Measurements from ENCODE around the gene TIMM17A. TPM values are rescaled to one million over a fixed set of nuclear protein-coding genes. Genes with fewer than 3 reads are reported as not detected.

TIMM17A gene
- total RNA-seq, 4 donors from 2014 or later: 18.7 to 34.9 (median 29.7) TPM

DNA sequence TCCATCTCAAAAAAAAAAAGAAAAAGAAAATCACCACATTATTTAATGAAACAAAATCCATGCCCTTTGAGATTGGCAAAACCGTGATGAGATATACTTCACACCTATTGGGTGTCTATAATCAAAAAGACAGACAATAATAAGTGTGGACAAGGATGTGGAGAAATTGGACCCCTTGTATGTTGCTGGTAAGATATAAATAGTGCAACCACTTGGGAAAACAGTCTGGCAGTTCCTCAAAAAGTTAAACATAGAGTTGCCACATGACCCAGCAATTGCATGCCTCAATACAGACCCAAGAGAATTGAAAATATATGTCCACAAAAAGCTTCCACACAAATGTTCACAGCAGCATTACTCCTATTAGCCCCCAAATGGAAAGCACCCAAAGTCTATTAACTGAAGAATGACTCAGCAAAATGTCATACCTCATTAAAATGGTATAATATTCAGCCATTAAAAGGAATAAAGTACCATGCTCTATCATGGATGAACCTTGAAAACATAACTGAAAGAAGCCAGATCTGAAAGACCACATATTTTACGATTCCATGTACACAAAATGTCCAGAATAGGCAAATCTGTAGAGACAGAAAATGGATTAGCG is 33.2 kb upstream of the TIMM17A start:
- intact Hi-C loops (cut with DNase I; ENCODE audit: low total_unique reads): no loop called here
- Histone ChIP-seq H3K4me3 (no peak overlapping the region), H3K27ac (peak overlapping the region; percentile 94 to 98), H3K36me3 (no peaks in the 10 kb centered on the region), H3K9me3 (no peaks in the 10 kb centered on the region), H3K4me1 (peaks cover 0 to 28% of the 10 kb centered on the region in 2 donors), H3K27me3 (no peaks in the 10 kb centered on the region)
- no peak for TF ChIP-seq POLR2A (IDR thresholded peaks at IDR 0.05)
- TF ChIP-seq, protein P1, sequence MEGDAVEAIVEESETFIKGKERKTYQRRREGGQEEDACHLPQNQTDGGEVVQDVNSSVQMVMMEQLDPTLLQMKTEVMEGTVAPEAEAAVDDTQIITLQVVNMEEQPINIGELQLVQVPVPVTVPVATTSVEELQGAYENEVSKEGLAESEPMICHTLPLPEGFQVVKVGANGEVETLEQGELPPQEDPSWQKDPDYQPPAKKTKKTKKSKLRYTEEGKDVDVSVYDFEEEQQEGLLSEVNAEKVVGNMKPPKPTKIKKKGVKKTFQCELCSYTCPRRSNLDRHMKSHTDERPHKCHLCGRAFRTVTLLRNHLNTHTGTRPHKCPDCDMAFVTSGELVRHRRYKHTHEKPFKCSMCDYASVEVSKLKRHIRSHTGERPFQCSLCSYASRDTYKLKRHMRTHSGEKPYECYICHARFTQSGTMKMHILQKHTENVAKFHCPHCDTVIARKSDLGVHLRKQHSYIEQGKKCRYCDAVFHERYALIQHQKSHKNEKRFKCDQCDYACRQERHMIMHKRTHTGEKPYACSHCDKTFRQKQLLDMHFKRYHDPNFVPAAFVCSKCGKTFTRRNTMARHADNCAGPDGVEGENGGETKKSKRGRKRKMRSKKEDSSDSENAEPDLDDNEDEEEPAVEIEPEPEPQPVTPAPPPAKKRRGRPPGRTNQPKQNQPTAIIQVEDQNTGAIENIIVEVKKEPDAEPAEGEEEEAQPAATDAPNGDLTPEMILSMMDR (IDR thresholded peaks at IDR 0.05): no peak
- DNase-seq: no peak

DNA sequence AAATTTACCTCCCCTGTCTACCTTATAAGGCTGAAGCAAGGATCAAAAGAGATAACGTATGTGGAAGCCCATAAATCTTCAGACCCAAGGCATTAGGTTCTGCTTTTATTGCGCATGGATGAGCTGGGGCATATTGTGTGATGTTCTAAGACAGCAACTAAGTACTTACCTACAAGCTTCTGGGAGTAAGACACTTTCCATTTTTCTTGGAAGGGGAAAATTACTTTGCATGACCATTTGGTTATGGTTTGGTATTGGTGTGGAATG is 30.1 kb upstream of the TIMM17A start:
- Histone ChIP-seq H3K27me3 (no peaks in the 10 kb centered on the region), H3K36me3 (no peaks in the 10 kb centered on the region), H3K9me3 (no peaks in the 10 kb centered on the region), H3K4me1 (peaks cover 0 to 13% of the 10 kb centered on the region in 2 donors), H3K4me3 (no peak overlapping the region), H3K27ac (peak overlapping the region; percentile 75 to 78)
- intact Hi-C loops (cut with DNase I; ENCODE audit: low total_unique reads): no loop called here
- DNase-seq: no peak
- no peak for TF ChIP-seq POLR2A (IDR thresholded peaks at IDR 0.05)
- TF ChIP-seq, protein P1 (IDR thresholded peaks at IDR 0.05): no peak

DNA sequence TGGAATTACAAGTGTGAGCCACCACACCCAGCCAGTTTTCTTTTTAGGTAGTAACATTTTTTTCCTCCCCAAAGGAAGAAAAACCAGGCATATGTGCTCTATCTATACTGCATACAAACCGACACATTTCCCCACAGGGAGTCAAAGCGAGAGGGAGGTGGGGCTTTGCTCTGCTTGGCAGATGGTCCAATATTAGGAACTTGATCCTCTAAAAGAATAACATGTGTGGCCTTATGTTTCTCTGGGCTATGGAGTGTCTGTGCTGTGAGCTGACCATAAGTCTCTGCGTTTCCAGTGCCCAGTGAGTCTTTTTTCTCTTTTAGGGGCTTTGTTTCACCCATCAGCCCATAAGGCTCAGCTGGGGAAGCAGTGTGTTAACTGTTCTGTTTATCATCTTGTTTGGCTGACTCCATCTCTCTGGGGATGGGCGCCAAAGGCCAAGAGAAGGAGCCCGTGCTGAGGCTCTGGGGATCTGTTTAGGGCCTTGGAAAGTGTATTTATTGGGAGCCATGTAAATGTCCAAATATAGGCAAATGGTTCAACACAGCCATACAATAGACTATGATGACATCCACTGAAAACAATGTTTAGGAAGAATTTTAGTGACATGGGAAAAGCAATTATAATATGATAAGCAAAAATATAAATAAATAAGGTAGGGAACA is 29.2 kb upstream of the TIMM17A start:
- intact Hi-C loops (cut with DNase I; ENCODE audit: low total_unique reads): no loop called here
- H3K27me3 ChIP-seq: no peaks in the 10 kb centered on the region
- no peak overlapping the region for H3K4me3 ChIP-seq
- peak overlapping the region; percentile 75 to 78 for H3K27ac ChIP-seq
- no peaks in the 10 kb centered on the region for H3K36me3 ChIP-seq
- H3K9me3 ChIP-seq: no peaks in the 10 kb centered on the region
- TF ChIP-seq, protein P1 (IDR thresholded peaks at IDR 0.05): no peak
- no peak for TF ChIP-seq POLR2A (IDR thresholded peaks at IDR 0.05)
- peak in 1 of 2 donors; percentile 27 for DNase-seq
- peaks cover 0 to 13% of the 10 kb centered on the region in 2 donors for H3K4me1 ChIP-seq

DNA sequence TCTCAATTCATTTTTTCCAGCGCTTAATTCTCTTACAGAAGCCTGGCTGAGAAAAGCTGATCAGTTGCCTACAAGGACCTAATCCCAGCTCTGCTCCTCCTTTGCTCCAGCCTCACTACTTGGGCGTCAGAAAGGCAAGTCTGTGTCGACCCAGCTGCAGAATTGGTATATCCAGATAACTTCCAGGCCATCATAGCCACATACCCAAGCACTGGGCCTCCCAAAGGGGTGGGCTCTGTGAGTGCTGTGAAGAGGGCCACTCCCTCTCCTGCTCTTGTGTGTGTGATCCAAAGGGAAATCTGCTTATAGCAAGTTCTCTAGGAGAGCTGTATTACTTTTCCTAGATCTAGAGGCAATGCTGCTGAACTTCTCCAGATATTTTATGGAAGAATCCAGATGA is 27.0 kb upstream of the TIMM17A start:
- Histone ChIP-seq H3K27me3 (no peaks in the 10 kb centered on the region), H3K4me3 (no peak overlapping the region), H3K4me1 (peaks cover 0 to 13% of the 10 kb centered on the region in 2 donors), H3K36me3 (no peaks in the 10 kb centered on the region), H3K27ac (peak overlapping the region; percentile 75 to 78), H3K9me3 (no peaks in the 10 kb centered on the region)
- no peak for DNase-seq
- intact Hi-C loops (cut with DNase I; ENCODE audit: low total_unique reads): no loop called here
- TF ChIP-seq, protein P1 (IDR thresholded peaks at IDR 0.05): no peak
- TF ChIP-seq POLR2A (IDR thresholded peaks at IDR 0.05): no peak

DNA sequence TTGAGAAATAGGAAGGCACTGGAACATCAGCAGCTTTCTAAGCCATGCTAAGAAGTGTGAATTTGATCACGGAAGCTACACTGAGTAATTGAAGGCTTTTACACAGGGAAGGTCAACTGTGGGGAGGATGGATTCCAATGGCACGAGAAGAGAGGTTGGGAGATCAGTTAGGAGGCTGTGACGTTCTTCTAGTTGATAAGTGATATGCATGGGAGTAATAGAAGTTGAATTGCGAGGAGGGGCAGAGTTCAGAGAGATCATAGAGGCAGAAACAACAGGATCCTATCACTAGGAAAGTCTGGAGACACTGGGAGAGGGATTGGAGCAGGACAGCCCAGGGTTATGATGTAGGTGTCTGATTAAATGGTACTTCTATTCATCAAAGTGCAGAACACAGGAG is 25.2 kb upstream of the TIMM17A start:
- Histone ChIP-seq H3K4me3 (no peak overlapping the region), H3K4me1 (peaks cover 0 to 13% of the 10 kb centered on the region in 2 donors), H3K27ac (peak overlapping the region; percentile 45 to 67), H3K36me3 (no peaks in the 10 kb centered on the region), H3K9me3 (no peaks in the 10 kb centered on the region), H3K27me3 (no peaks in the 10 kb centered on the region)
- TF ChIP-seq POLR2A (IDR thresholded peaks at IDR 0.05): no peak
- TF ChIP-seq, protein P1 (IDR thresholded peaks at IDR 0.05): no peak
- intact Hi-C loops (cut with DNase I; ENCODE audit: low total_unique reads): no loop called here
- no peak for DNase-seq
